Colonic mucosa (tissue), 4 donors: ENCODE results near the gene TUBA1A. TPM values are rescaled to one million over a fixed set of nuclear protein-coding genes. Genes with fewer than 3 reads are reported as not detected.
A peak's percentile ranks its signal among the peaks of the same experiment; 100 is the strongest.

ENCODE experiments used
- DNase-seq: peaks from one replicate; pipeline ENCODE4 v3.0.0-alpha.2; 2020
- H3K27ac ChIP-seq: fragments of 200-600 bp; one replicate; pipeline ENCODE4 v1.8.0; 2021
- H3K27me3 ChIP-seq: fragments of 200-600 bp; one replicate; pipeline ENCODE4 v1.8.0; 2021
- H3K36me3 ChIP-seq: fragments of 200-600 bp; one replicate; pipeline ENCODE4 v1.8.0; 2021
- H3K4me1 ChIP-seq: fragments of 200-600 bp; one replicate; pipeline ENCODE4 v1.8.0; 2021; ENCODE audit warnings: mild to moderate bottlenecking
- H3K4me3 ChIP-seq: fragments of 200-600 bp; one replicate; pipeline ENCODE4 v1.8.0; 2021
- H3K9ac ChIP-seq, 2 donors: one replicate each; pipeline ENCODE4 v1.7.0; 2013; ENCODE audit warnings: control low read depth in 2 of 2, low read depth in 2 of 2, low read length in 2 of 2
- H3K9me3 ChIP-seq: fragments of 200-600 bp; one replicate; pipeline ENCODE4 v1.8.0; 2021
- CTCF ChIP-seq: fragments of 200-600 bp; IDR thresholded peaks from one replicate; pipeline ENCODE4 v1.8.0; 2022; ENCODE audit warnings: antibody characterized with exemption, mild to moderate bottlenecking
- intact Hi-C: fragments of 100-400 bp; cut with DNase I; formaldehyde crosslinking; loops from one replicate; pipeline ENCODE4 v1.14.1; 2022
- total RNA-seq, 2 donors: library from RNA; stranded (reverse); fragmentation: NEBNext Ultra II Directional in 1 of 2; extraction: Animal tissue kit (Norgen Biotek cat#: 25700) in 1 of 2; gene quantifications; one replicate each; pipeline ENCODE4 v1.2.1, GENCODE V29; 2021
- donor health status: healthy.
- donor health status: DM: no; HTN: no; CAD: no.
- donor health status: DM: no; HTN: no; CAD: no.

TUBA1A gene
- total RNA-seq, 2 donors from 2014 or later, result 16.9 to 70.3 TPM

GRCh38 chr12:49225576-49226166 lies 36.8 kb upstream of the TUBA1A start:
- no peaks in the 10 kb centered on the region for H3K9me3 ChIP-seq
- no peak for DNase-seq
- no peaks in the 10 kb centered on the region for H3K4me1 ChIP-seq
- intact Hi-C loops, result no loop called here
- no peak overlapping the region for H3K27ac ChIP-seq
- H3K27me3 ChIP-seq, result no peaks in the 10 kb centered on the region
- H3K9ac ChIP-seq, result no peak overlapping the region
- H3K4me3 ChIP-seq, result no peak overlapping the region
- TF ChIP-seq CTCF, result no peak
- no peaks in the 10 kb centered on the region for H3K36me3 ChIP-seq

- Histone ChIP-seq H3K27ac (no peak overlapping the region), H3K4me1 (no peaks in the 10 kb centered on the region), H3K36me3 (no peaks in the 10 kb centered on the region), H3K9me3 (no peaks in the 10 kb centered on the region), H3K27me3 (no peaks in the 10 kb centered on the region), H3K9ac (no peak overlapping the region), H3K4me3 (no peak overlapping the region)
- no peak for TF ChIP-seq CTCF
- intact Hi-C loops, result no loop called here
- no peak for DNase-seq
Observed at GRCh38 chr12:49223590-49224369, 34.9 kb upstream of the TUBA1A start.

DNA sequence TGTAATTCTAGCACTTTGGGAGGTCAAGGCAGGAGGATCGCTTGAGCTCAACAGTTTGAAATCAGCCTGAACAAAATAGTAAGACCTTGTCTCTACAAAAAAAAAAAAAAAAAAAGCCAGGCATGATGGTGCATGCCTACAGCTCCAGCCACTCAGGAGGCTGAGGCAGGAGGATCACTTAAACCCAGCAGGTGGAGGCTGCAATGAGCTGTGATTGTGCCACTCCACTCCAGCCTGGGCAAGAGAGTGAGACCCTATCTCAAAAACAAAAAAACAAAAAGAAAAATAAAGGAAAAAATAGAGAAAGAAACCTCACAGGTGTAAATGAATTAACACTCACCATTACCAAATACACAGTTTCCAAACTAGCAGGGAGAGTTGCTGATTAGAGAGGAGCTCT lies 34.2 kb upstream of the TUBA1A start:
- no peak for TF ChIP-seq CTCF
- Histone ChIP-seq H3K27ac (peak overlapping the region; percentile 38), H3K9ac (no peak overlapping the region), H3K36me3 (no peaks in the 10 kb centered on the region), H3K9me3 (no peaks in the 10 kb centered on the region), H3K27me3 (no peaks in the 10 kb centered on the region), H3K4me1 (no peaks in the 10 kb centered on the region), H3K4me3 (no peak overlapping the region)
- DNase-seq, result no peak
- intact Hi-C loops, result no loop called here

DNA sequence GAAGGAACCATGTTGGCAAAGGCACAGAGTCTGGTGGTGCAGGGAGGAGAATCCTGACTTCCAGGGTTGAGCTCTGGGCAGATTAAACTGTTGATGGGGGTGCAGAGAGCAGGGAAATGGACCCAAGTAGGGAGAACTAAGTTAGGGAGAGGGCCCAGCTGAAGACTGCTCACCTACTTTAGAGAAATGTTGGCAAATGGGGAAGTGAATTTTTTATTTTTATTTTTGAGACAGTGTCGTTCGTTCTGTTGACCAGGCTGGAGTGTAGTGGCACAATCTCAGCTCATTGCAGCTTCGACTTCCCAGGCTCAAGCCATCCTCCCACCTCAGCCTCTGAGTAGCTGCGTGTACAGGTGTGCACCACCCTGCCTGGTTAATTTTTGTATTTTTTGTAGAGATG lies 32.1 kb upstream of the TUBA1A start:
- no peaks in the 10 kb centered on the region for H3K27me3 ChIP-seq

DNA sequence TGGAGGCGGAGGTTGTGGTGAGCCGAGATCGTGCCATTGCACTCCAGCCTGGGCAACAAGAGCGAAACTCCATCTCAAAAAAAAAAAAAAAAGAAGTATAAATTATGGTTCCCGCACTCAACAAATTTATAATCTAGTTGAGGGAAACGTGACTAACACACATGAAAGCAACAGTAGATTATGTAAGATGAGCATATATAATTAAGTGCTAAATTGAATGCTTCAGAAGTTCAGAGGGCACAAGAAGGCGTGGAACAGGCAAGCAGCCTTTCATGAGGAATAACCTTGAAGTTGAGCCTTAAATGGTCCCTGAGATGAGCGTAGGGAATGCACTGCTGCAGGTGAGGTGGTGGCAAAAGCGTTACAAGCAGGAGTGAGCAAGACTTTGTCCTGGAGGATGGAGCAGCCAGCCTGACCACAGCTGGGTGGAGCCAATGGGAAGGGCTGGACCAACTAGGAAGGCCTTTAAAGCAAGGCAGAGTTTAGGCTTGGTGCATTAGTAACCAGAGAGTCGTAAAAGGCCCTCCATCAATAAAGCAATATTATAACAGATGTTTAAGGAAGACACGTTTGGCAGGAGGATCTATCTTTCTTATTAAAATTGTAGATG lies 30.6 kb upstream of the TUBA1A start:
- no peaks in the 10 kb centered on the region for H3K27me3 ChIP-seq
- intact Hi-C loops, result no loop called here
- no peak overlapping the region for H3K9ac ChIP-seq
- H3K36me3 ChIP-seq, result no peaks in the 10 kb centered on the region
- H3K4me1 ChIP-seq, result no peaks in the 10 kb centered on the region
- no peak overlapping the region for H3K27ac ChIP-seq
- H3K9me3 ChIP-seq, result no peaks in the 10 kb centered on the region
- no peak overlapping the region for H3K4me3 ChIP-seq
- no peak for DNase-seq
- no peak for TF ChIP-seq CTCF

More for the DNA sequence above, 32.1 kb upstream of the TUBA1A start:
- intact Hi-C loops, result no loop called here
- DNase-seq, result no peak
- no peak for TF ChIP-seq CTCF
- no peak overlapping the region for H3K9ac ChIP-seq
- no peak overlapping the region for H3K27ac ChIP-seq
- no peak overlapping the region for H3K4me3 ChIP-seq
- H3K36me3 ChIP-seq, result no peaks in the 10 kb centered on the region
- H3K4me1 ChIP-seq, result no peaks in the 10 kb centered on the region
- H3K9me3 ChIP-seq, result no peaks in the 10 kb centered on the region
